NCI-H226 (cell line): ENCODE measurements around the gene ATP6AP2.
"Not testable (repeated sequence)": the region's sequence is repeated elsewhere in the genome, so short reads cannot be mapped to it uniquely, and the experiment has no call there.

ENCODE experiments used
- DNase-seq: peaks from one replicate; pipeline ENCODE4 v3.0.0-alpha.2; 2015

Gene ATP6AP2

DNA sequence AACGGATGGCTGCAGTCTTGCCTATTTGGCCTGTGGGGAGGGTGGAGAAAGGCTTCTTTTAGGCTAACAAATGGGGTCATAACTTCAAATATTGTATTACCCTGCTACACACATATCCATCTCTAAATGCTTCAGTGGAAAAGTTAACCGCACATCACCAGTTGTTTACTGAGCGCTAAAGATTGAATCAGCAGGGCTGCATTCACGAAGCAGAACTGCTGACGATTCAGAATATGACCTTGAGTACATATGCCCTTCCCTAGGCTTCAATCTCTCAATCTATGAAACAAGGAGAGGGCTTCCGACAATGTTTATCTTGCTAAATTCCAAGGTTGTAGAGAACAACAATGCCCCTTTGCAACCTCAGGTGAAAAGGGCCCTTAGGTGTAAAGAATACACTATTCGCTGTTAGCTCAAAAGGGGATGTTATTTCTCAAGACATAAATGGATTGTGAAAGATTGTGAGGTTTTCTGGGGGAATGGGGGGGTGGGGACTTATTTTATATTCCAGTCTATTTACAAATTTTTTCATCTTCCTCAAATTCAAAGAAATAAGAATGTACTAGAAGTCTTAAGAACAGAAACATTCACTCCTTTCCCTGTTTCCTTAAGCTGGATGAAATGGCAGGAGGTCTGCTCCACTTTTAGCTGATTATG is 2.6 kb upstream of the ATP6AP2 start:
- no peak for DNase-seq

GRCh38 chrX:40579141-40579540 is 1.6 kb upstream of the ATP6AP2 start:
- no peak for DNase-seq

DNA sequence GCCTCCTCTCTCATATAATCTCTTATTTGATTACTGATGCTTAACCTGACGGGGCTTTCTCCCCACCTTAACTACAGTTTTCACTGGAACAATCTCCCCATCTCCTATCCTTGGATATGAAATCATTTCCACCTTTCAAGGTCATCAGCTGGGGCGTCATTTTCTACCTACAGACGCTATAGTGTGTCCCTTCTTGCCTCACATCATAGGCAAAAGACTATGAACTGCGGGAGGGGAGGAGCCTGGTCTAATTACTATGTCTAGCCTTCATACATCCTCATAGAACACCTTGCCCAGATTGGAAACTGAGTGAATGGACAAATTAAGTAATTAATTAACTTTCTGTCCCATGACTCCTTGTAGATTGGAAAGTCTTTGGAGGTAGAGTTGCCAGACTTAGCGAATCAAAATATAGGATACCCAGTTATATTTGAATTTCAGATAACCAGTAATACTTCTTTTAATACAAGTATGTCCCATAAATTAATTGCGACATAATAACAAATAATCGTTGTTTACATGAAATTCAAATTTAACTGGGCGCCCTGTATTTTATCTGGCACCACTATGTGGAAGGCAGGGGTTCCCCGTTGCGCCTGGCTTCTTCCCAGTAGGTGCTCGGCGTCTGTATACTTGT is 752 bp upstream of the ATP6AP2 start:
- no peak for DNase-seq

GRCh38 chrX:40581336-40581920 is 658 bp downstream of the ATP6AP2 start:
- no peak for DNase-seq

DNA sequence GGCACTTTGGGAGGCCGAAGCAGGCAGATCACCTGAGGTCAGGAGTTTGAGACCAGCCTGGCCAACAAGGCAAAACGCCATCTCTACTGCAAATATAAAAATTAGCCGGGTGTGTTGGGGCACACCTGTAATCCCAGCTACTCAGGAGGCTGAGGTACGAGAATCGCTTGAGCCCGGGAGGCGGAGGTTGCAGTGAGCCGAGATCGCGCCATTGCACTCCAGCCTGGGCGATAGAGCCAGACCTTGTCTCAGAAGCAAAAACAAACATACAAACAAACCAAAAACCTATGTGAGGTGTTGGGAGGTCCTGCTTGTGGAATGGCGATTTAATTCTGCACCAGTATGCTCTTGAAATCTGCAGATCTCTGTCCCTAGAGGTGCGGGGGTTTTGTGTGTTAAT is 1.4 kb downstream of the ATP6AP2 start:
- DNase-seq: not testable (repeated sequence)

DNA sequence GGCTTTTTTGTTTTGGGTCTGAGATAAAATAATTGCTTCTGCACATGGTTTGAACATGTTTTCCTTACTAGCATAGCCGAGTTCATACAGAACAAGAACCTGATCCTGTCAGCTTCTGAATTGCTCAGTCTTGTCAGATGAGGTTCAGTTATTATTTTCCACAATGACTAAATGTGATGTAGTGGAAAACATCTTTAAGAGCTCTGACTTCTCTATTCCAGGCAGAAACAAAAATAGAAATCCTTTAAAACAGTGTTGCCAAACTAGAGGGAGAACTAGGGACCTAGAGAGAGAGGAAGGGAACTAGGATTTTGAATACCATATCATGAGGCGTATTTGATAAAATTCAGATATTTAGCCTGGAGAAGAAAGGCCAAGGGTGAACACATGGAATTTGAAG is 2.0 kb downstream of the ATP6AP2 start:
- no peak for DNase-seq

- not testable (repeated sequence) for DNase-seq
These were observed 6.9 kb downstream of the ATP6AP2 start for GRCh38 chrX:40587623-40588022.

DNA sequence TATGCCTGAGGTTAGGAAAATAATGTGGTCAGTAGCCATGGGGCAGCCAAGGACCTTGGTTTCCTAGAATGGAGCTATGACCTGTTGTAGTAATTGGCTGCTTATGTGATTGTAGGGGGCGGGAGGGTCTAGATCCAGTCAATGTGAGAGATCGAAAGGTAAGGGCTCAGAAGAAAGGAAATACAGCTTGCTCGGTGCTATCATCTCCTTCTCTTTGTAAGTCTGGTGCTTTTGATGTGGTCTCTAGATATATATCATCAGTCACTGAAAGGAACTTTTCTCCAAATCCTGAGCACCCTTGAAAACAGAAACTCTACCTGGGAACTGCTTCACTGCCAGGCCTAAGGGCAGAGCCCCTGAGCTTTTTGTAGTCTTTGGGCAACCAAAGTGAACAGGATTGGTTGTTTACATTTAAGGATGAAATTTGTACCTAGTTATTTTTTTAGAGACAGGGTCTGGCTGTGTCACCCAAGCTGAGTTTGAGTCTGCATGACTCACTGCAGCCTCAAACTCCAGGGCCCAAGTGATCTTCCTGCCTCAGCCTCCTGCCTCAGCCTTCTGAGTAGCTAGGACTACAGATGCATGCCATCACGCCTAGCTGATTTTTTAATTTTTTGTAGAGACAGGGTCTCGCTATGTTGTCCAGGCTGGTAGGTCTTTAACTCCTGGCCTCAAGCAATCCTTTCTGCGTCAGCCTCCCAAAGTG is 9.0 kb downstream of the ATP6AP2 start:
- not testable (repeated sequence) for DNase-seq

GRCh38 chrX:40603446-40603845 is 22.7 kb downstream of the ATP6AP2 start:
- no peak for DNase-seq

GRCh38 chrX:40607381-40607780 is 26.6 kb downstream of the ATP6AP2 start:
- no peak for DNase-seq

GRCh38 chrX:40612511-40612910 is 31.7 kb downstream of the ATP6AP2 start:
- DNase-seq: no peak

DNA sequence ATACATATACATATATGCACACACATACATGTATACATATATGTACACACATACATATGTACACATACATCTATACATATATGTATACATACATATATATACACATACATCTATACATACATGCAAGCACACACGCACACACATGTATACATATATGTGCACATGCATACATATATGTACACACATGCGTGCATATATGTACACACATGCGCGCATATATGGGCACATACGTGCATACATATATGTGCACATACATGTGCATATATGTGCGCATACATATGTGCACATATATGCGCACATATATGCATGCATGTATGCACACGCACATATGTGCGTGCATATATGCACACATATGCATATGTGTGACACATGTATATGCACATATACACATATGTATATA is 35.2 kb downstream of the ATP6AP2 start:
- no peak for DNase-seq

GRCh38 chrX:40617566-40617965 is 36.8 kb downstream of the ATP6AP2 start:
- no peak for DNase-seq

GRCh38 chrX:40622479-40623138 is 41.8 kb downstream of the ATP6AP2 start:
- no peak for DNase-seq

GRCh38 chrX:40623139-40623536 is 42.4 kb downstream of the ATP6AP2 start, which contains the start of gene MPC1L:
TSS of gene MPC1L (plus strand) at chrX:40623428. CDS start at chrX:40623566, 138 bp downstream.
- DNase-seq: no peak

GRCh38 chrX:40623665-40624064 is 42.9 kb downstream of the ATP6AP2 start:
- no peak for DNase-seq

- no peak for DNase-seq
These were observed 44.5 kb downstream of the ATP6AP2 start for GRCh38 chrX:40625294-40625693.

GRCh38 chrX:40628506-40628905 is 47.7 kb downstream of the ATP6AP2 start:
- no peak for DNase-seq

DNA sequence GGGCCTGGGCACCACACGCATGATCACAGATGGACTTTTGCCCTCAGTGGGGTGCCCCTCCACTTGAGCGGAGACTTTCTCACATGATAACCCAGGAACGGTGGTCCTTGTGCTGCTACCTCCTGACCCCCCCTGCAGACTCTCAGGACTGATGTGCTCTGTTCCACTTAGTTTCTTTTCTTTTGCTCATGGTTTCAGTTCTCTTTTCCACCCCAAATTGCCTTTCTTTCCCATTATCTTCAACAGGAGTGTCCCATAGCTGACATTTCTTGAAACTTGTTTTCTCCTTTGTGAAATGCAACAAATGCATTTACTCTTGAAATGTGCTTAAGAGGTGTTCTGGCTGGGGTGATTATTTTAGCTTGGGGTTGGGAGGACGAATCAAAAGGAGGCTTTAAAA is 51.4 kb downstream of the ATP6AP2 start:
- no peak for DNase-seq

GRCh38 chrX:40637687-40638086 is 56.9 kb downstream of the ATP6AP2 start:
- DNase-seq: no peak

GRCh38 chrX:40644176-40644575 is 63.4 kb downstream of the ATP6AP2 start:
- DNase-seq: peak; percentile 41

DNA sequence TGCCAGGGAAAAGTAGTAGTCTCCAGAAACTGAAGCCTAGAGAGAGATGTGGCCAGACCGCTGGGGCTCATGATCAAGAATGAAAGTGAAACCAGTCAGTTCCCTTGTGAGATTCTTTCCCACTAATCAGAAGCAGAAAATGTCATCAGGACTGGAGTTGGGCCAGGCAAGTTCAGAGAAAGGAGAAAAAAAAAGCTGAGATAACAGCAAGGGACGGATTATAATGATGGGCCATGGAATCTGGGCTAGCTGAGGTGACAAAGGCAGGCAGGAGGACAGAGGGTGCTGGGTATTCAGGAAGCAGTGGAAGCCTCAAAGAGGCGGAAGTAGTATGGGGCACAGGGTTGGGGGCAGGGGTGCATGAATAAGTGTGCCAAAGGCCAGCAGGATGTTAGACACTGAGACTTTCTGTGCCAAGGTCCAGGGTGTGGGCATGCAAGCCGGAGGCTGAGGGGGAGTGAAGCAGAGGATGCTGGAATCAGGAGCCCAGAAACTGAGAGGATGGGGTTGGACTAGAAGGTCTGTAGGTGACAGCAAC is 64.1 kb downstream of the ATP6AP2 start:
- peak; percentile 44 for DNase-seq
